GM12878 (cell line): ENCODE measurements around the gene ERCC2. TPM values are rescaled to one million over a fixed set of nuclear protein-coding genes. Genes with fewer than 3 reads are reported as not detected.

Source experiments
- ATAC-seq: fragments of 200-7000 bp; cut with Tn5 transposase; 3 replicates; pipeline ENCODE4 v1.9.1; 2020; ENCODE audit warnings: mild to moderate bottlenecking, moderate library complexity
- BruUV-seq: library from RNA; stranded (reverse); fragments of 400-500 nt; replicated peaks from 2 replicates; lab custom pipeline; 2021; lab: Mats Ljungman, UMichigan
- CTCF ChIA-PET: fragments of 300-600 bp; sonication (Branson Sonifier 250); formaldehyde crosslinking; extraction: SDS; loops from one replicate; lab custom pipeline; 2021; ENCODE audit warnings: inconsistent platforms; lab: Yijun Ruan, JAX
- POLR2A ChIA-PET: fragments of 350-600 bp; formaldehyde crosslinking; extraction: SDS; loops from one replicate; lab custom pipeline; 2021; ENCODE audit warnings: inconsistent platforms; lab: Charles Lee
- RAD21 ChIA-PET: fragments of 300-600 bp; sonication (Branson Sonifier 250); formaldehyde crosslinking; loops from one replicate; lab custom pipeline; 2023; ENCODE audit warnings: antibody characterized with exemption; ENCODE audit not compliant: unreplicated experiment; lab: Charles Lee
- SMC1A ChIA-PET: fragments of 300-600 bp; sonication (Branson Sonifier 250); formaldehyde crosslinking; loops from one replicate; lab custom pipeline; 2023; ENCODE audit not compliant: unreplicated experiment, uncharacterized antibody; lab: Charles Lee
- DNase-seq: peaks from one replicate; pipeline ENCODE4 v3.0.0-alpha.2; 2011; ENCODE audit warnings: low read depth, low spot score
- FAIRE-seq: peaks from 3 replicates; lab custom pipeline; 2011; peaks lifted over from hg19 to GRCh38; lab: Jason Lieb, UNC
- H2AFZ ChIP-seq: 2 replicates; pipeline ENCODE4 v1.6.0; 2011; ENCODE audit warnings: low read depth, low read length, control low read depth; ENCODE audit not compliant: control insufficient read depth
- H3K27ac ChIP-seq: 2 replicates; pipeline ENCODE4 v1.5.1; 2011; ENCODE audit warnings: control low read depth; ENCODE audit not compliant: control insufficient read depth, insufficient read depth
- H3K27me3 ChIP-seq, 2 experiments: replicated peaks in 1 of 2; 2 replicates each; pipeline versions ENCODE4 v1.6.0 to v1.6.1; 2011; ENCODE audit warnings: low read length in 1 of 2; ENCODE audit not compliant: control insufficient read depth in 2 of 2, insufficient read depth in 2 of 2
- H3K36me3 ChIP-seq, 2 experiments: 2 replicates each; pipeline ENCODE4 v1.5.1; 2011; ENCODE audit warnings: low read length in 1 of 2; ENCODE audit not compliant: control insufficient read depth in 2 of 2, insufficient read depth in 2 of 2
- H3K4me1 ChIP-seq: 2 replicates; pipeline ENCODE4 v1.6.1; 2011; ENCODE audit warnings: mild to moderate bottlenecking, low read length, moderate library complexity, mixed read lengths; ENCODE audit not compliant: control insufficient read depth, insufficient read depth
- H3K4me2 ChIP-seq: 2 replicates; pipeline ENCODE4 v1.6.0; 2011; ENCODE audit warnings: control low read depth; ENCODE audit not compliant: control insufficient read depth, insufficient read depth
- H3K4me3 ChIP-seq: fragments of 200-600 bp; sonication (generic); 2 replicates; pipeline ENCODE4 v1.5.1; 2016
- H3K79me2 ChIP-seq: 2 replicates; pipeline ENCODE4 v1.6.0; 2011; ENCODE audit warnings: low read length; ENCODE audit not compliant: control insufficient read depth, insufficient read depth
- H3K9ac ChIP-seq: 2 replicates; pipeline ENCODE4 v1.8.0; 2011; ENCODE audit warnings: low read length, control low read depth, mixed read lengths; ENCODE audit not compliant: control insufficient read depth, insufficient read depth
- H3K9me3 ChIP-seq: replicated peaks from 3 replicates; pipeline ENCODE4 v1.5.1; 2011; ENCODE audit warnings: mild to moderate bottlenecking, low read length; ENCODE audit not compliant: control insufficient read depth, insufficient read depth
- H4K20me1 ChIP-seq: 2 replicates; pipeline ENCODE4 v1.6.0; 2011; ENCODE audit not compliant: control insufficient read depth, insufficient read depth
- BCL11A ChIP-seq: IDR thresholded peaks from 2 replicates; pipeline ENCODE4 v1.6.1; 2011; ENCODE audit warnings: low read depth, low read length
- BHLHE40 ChIP-seq, 2 experiments: fragments of 450-650 bp in 1 of 2; IDR thresholded peaks; 2 replicates each; pipeline ENCODE4 v1.6.1; 2011 to 2017; ENCODE audit warnings: low read depth in 2 of 2, borderline replicate concordance in 1 of 2, improper control_type of control experiment in 1 of 2, low read length in 1 of 2, mild to moderate bottlenecking in 1 of 2
- ELK1 ChIP-seq: IDR thresholded peaks from 2 replicates; pipeline ENCODE4 v1.6.1; 2012; ENCODE audit warnings: low read depth, low read length, improper control_type of control experiment
- IKZF1 ChIP-seq: fragments of 450-650 bp; conservative IDR thresholded peaks from 2 replicates; pipeline ENCODE4 v1.6.1; 2017; ENCODE audit warnings: antibody characterized with exemption, mild to moderate bottlenecking
- MAX ChIP-seq: IDR thresholded peaks from 2 replicates; pipeline ENCODE4 v1.6.1; 2012; ENCODE audit warnings: low read depth, low read length, improper control_type of control experiment
- NR2F1 ChIP-seq: fragments of 450-650 bp; conservative IDR thresholded peaks from 2 replicates; pipeline ENCODE4 v1.6.1; 2017; ENCODE audit warnings: mild to moderate bottlenecking
- PAX8 ChIP-seq: fragments of 450-650 bp; IDR thresholded peaks from 2 replicates; pipeline ENCODE4 v1.6.1; 2017; ENCODE audit warnings: mild to moderate bottlenecking, moderate library complexity
- PBX3 ChIP-seq: IDR thresholded peaks from 2 replicates; pipeline ENCODE4 v1.6.1; 2011; ENCODE audit warnings: mild to moderate bottlenecking, low read depth, low read length, moderate library complexity; ENCODE audit not compliant: insufficient replicate concordance
- PKNOX1 ChIP-seq: fragments of 450-650 bp; IDR thresholded peaks from 2 replicates; pipeline ENCODE4 v1.6.1; 2016; ENCODE audit warnings: mild to moderate bottlenecking
- SMAD5 ChIP-seq: IDR thresholded peaks from 2 replicates; pipeline ENCODE4 v1.6.1; 2016; ENCODE audit warnings: antibody characterized with exemption, low read depth
- SPI1 ChIP-seq: IDR thresholded peaks from 2 replicates; pipeline ENCODE4 v1.6.1; 2011; ENCODE audit warnings: low read depth, mild to moderate bottlenecking, low read length, moderate library complexity, borderline replicate concordance; ENCODE audit not compliant: insufficient read depth
- SRF ChIP-seq, 2 experiments: IDR thresholded peaks; 2 replicates each; pipeline ENCODE4 v1.6.1; 2011; ENCODE audit warnings: low read depth in 2 of 2, low read length in 2 of 2, mild to moderate bottlenecking in 1 of 2, moderate library complexity in 1 of 2
- ZBTB11 ChIP-seq: fragments of 450-650 bp; formaldehyde crosslinking; IDR thresholded peaks from 2 replicates; pipeline ENCODE4 v1.5.0; 2022; ENCODE audit warnings: mild to moderate bottlenecking, missing genetic modification characterization
- ZNF274 ChIP-seq: IDR thresholded peaks from one replicate; pipeline ENCODE4 v1.8.0; 2011; ENCODE audit not compliant: insufficient read length, insufficient read depth
- WGBS: methylation state at CpG from one replicate; pipeline ENCODE4 v1.1.6; 2016; ENCODE audit warnings: low lambda C conversion rate; ENCODE audit not compliant: insufficient replicate concordance, insufficient coverage; ENCODE audit errors: missing lambda C conversion rate; 5-methylcytosine and 5-hydroxymethylcytosine counted together
- in situ Hi-C: fragments of 300-500 bp; cut with MboI; formaldehyde crosslinking; loops from 9 replicates; pipeline ENCODE4 v1.14.3; 2018; ENCODE audit warnings: mixed read lengths
- intact Hi-C: fragments of 100-400 bp; cut with micrococcal nuclease; formaldehyde crosslinking; loops from one replicate; pipeline ENCODE4 v1.14.2; 2022; ENCODE audit not compliant: unreplicated experiment
- polyA plus RNA-seq, 11 experiments: library from polyadenylated mRNA; depleted of rRNA in 4 of 11; unstranded in 6 of 11; stranded (reverse) in 5 of 11; fragments of >200 nt; fragmentation: Nextera tagmentation in 4 of 11; fragmentation: Illumina TruSeq in 1 of 11; extraction: Ambion mirVana in 4 of 11; extraction: Trizol in 1 of 11; gene quantifications; 1 replicate in 1 of 11; 2 replicates in 10 of 11; pipeline versions ENCODE4 v1.2.1 to v1.2.3, GENCODE V29; 2011 to 2016; ENCODE audit warnings: inconsistent platforms in 2 of 11, missing spikeins in 2 of 11, low read depth in 1 of 11
- total RNA-seq, 4 experiments: library from RNA; depleted of rRNA in 3 of 4; stranded (reverse); fragments of >200 nt in 3 of 4; fragmentation: Illumina TruSeq in 1 of 4; extraction: Trizol in 1 of 4; gene quantifications; 2 replicates each; pipeline versions ENCODE4 v1.2.1 to v1.2.3, GENCODE V29; 2013 to 2021

Gene ERCC2
- total and polyA plus RNA-seq, 10 of the 15 experiments (the other 5 are each of a cell fraction or from before 2014, with no cell fraction given): 1.3 to 40.1 (median 15.6) TPM

- 1% methylated on average over 50 of the region's 51 CpGs for WGBS
- H2AFZ ChIP-seq: peak within 1 kb of the TSS; percentile 95
- H3K4me2 ChIP-seq: peak within 1 kb of the TSS; percentile 96
- peaks cover 7% of the 10 kb centered on the region for H3K79me2 ChIP-seq
- POLR2A ChIA-PET: interaction anchor here (0.6 to 1.5 kb wide), 4 partner anchors 17 to 72 kb away, joined by 3 to 5 read pairs (median 3); no protein-coding TSS in a partner anchor
- H3K27ac ChIP-seq: peak within 1 kb of the TSS; percentile 89
- in situ Hi-C loops: no loop called here
- H3K4me1 ChIP-seq: peaks cover 4% of the 10 kb centered on the region
- H3K36me3 ChIP-seq: peaks cover 0 to 1% of the 10 kb centered on the region in 2 experiments; a peak in 2 of 4 replicates
- peak; percentile 82 for ATAC-seq
- H3K4me3 ChIP-seq: peak within 1 kb of the TSS; percentile 98
- peak; percentile 80 for DNase-seq
- SMC1A ChIA-PET: interaction anchor here (0.7 to 0.8 kb wide), 3 partner anchors 72 to 74 kb away, joined by 3 to 7 read pairs (median 3); no protein-coding TSS in a partner anchor
- no peaks in the 10 kb centered on the region for H4K20me1 ChIP-seq
- intact Hi-C loops: loop anchor here (1.0 to 10.0 kb wide), 2 partner anchors 72 to 238 kb away; no protein-coding TSS in a partner anchor
- CTCF ChIA-PET: interaction anchor here (1.0 kb wide), 4 partner anchors 22 to 79 kb away, joined by 4 to 9 read pairs (median 6); no protein-coding TSS in a partner anchor
- peak within 1 kb of the TSS; percentile 76 for H3K9ac ChIP-seq
- BruUV-seq: no TSS peak
- RAD21 ChIA-PET: interaction anchor here (0.6 to 1.0 kb wide), 8 partner anchors 15 to 386 kb away, joined by 3 to 6 read pairs (median 3); partner anchors contain the start of gene DMWD
- no peaks in the 10 kb centered on the region; a peak in 1 of 4 replicates for H3K27me3 ChIP-seq
- peak; percentile 92 for FAIRE-seq
- H3K9me3 ChIP-seq: no peaks in the 10 kb centered on the region
- TF ChIP-seq ZNF274 (no peak), ELK1 (peak; percentile 67; the same call in 1 of the 2 replicates), PKNOX1 (peak; percentile 35; the same call in 1 of the 2 replicates), PAX8 (no peak), BHLHE40 (IDR thresholded peaks at IDR 0.05; ENCODE audit: borderline replicate concordance in 1 of 2, low read depth in 2 of 2, low read length in 1 of 2) (peak; percentile 98), ZBTB11 (CRISPR knock-in tag) (no peak), BCL11A (no peak), NR2F1 (peak; percentile 55), IKZF1 (peak; percentile 90), SRF (IDR thresholded peaks at IDR 0.05; ENCODE audit: low read depth in 2 of 2, low read length in 2 of 2) (0 out of 4 replicates have a peak, but pooled peaks of 1 of the 2 experiments have one; percentile 21), MAX (peak; percentile 97), PBX3 (no peak), SMAD5 (no peak), SPI1 (no peak)
Measured at GRCh38 chr19:45406226-45407090, 36.1 kb upstream of the ERCC2 start, which contains the start of gene POLR1G. TSS of gene POLR1G (plus strand) at chr19:45406644. CDS start at chr19:45406697, 53 bp downstream.
